K562 (cell line): ENCODE measurements around the gene CKLF. TPM values are rescaled to one million over a fixed set of nuclear protein-coding genes. Genes with fewer than 3 reads are reported as not detected.

Experiments
- AFF1 ChIP-seq, 2 experiments: fragments of 450-650 bp; IDR thresholded peaks; 2 replicates each; pipeline ENCODE4 v1.6.1; 2018; ENCODE audit warnings: mild to moderate bottlenecking in 2 of 2, low read depth in 1 of 2; ENCODE audit not compliant: partially characterized antibody in 2 of 2
- ARID1B ChIP-seq: fragments of 450-650 bp; IDR thresholded peaks from 2 replicates; pipeline ENCODE4 v1.6.1; 2016; ENCODE audit warnings: antibody characterized with exemption, mild to moderate bottlenecking, inconsistent platforms
- ATF3 ChIP-seq, 2 experiments: fragments of 450-650 bp in 1 of 2; sonication (generic) in 1 of 2; formaldehyde crosslinking in 1 of 2; IDR thresholded peaks in 1 of 2; conservative IDR thresholded peaks in 1 of 2; 2 replicates each; pipeline versions ENCODE4 v1.6.1 to v1.8.1; 2016 to 2023; ENCODE audit warnings: mild to moderate bottlenecking in 2 of 2, moderate library complexity in 2 of 2, inconsistent platforms in 1 of 2, missing genetic modification reagents in 1 of 2
- CEBPB ChIP-seq: fragments of 450-650 bp; IDR thresholded peaks from 2 replicates; pipeline ENCODE4 v1.6.1; 2016; ENCODE audit warnings: missing genetic modification characterization, missing compliant biosample characterization
- CEBPZ ChIP-seq: fragments of 150-350 bp; IDR thresholded peaks from 2 replicates; pipeline ENCODE4 v1.6.1; 2014; ENCODE audit warnings: low read depth, mild to moderate bottlenecking, low read length, borderline replicate concordance
- DPF2 ChIP-seq: fragments of 450-650 bp; IDR thresholded peaks from 2 replicates; pipeline ENCODE4 v1.6.1; 2016
- E2F4 ChIP-seq: sonication (generic); formaldehyde crosslinking; IDR thresholded peaks from 2 replicates; pipeline ENCODE4 v1.8.0; 2022; ENCODE audit warnings: mild to moderate bottlenecking, low read depth, missing genetic modification reagents
- EHMT2 ChIP-seq: fragments of 450-650 bp; IDR thresholded peaks from 2 replicates; pipeline ENCODE4 v1.6.1; 2018; ENCODE audit warnings: antibody characterized with exemption
- JUN ChIP-seq, 2 experiments: sonication (generic) in 1 of 2; formaldehyde crosslinking in 1 of 2; IDR thresholded peaks; 2 replicates each; pipeline versions ENCODE4 v1.6.1 to v1.8.0; 2012 to 2022; ENCODE audit warnings: borderline replicate concordance in 2 of 2, mild to moderate bottlenecking in 2 of 2, improper control_type of control experiment in 1 of 2, low read depth in 1 of 2, low read length in 1 of 2, missing genetic modification reagents in 1 of 2
- JUND ChIP-seq, 2 experiments: IDR thresholded peaks; 2 replicates in 1 of 2; 3 replicates in 1 of 2; pipeline ENCODE4 v1.6.1; 2011; ENCODE audit warnings: borderline replicate concordance in 2 of 2, low read depth in 2 of 2, low read length in 2 of 2, improper control_type of control experiment in 1 of 2, missing biosample characterization in 1 of 2, missing genetic modification characterization in 1 of 2, missing genetic modification reagents in 1 of 2
- SMARCA4 ChIP-seq: fragments of 450-650 bp; IDR thresholded peaks from 2 replicates; pipeline ENCODE4 v1.6.1; 2016
- ZNF23 ChIP-seq: fragments of 250-450 bp; sonication (Bioruptor Pico); IDR thresholded peaks from 2 replicates; pipeline ENCODE4 v1.4.0; 2020; ENCODE audit warnings: mild to moderate bottlenecking
- polyA plus RNA-seq, 8 experiments: library from polyadenylated mRNA; depleted of rRNA in 4 of 8; stranded (reverse) in 5 of 8; unstranded in 3 of 8; fragments of >200 nt; fragmentation: Nextera tagmentation in 2 of 8; fragmentation: Illumina TruSeq in 1 of 8; extraction: Ambion mirVana in 2 of 8; extraction: Trizol in 1 of 8; gene quantifications; 2 replicates each; pipeline versions ENCODE4 v1.2.1 to v1.2.3, GENCODE V29; 2011 to 2014; ENCODE audit warnings: inconsistent platforms in 1 of 8, missing spikeins in 1 of 8
- total RNA-seq, 7 experiments: library from RNA; depleted of rRNA in 6 of 7; stranded (reverse); fragments of >200 nt in 6 of 7; fragmentation: Illumina TruSeq in 2 of 7; extraction: Trizol in 2 of 7; gene quantifications; 2 replicates each; pipeline versions ENCODE4 v1.2.1 to v1.2.3, GENCODE V29; 2011 to 2021; ENCODE audit warnings: low replicate concordance in 1 of 7

CKLF gene
- total and polyA plus RNA-seq, 9 of the 15 experiments (the other 6 are each of a cell fraction or from before 2014, with no cell fraction given), result 84.8 to 322 (median 118) TPM

- no peak for TF ChIP-seq AFF1 (IDR thresholded peaks at IDR 0.05; ENCODE audit: low read depth in 1 of 2, partially characterized antibody in 2 of 2)
- peak; percentile 76 for TF ChIP-seq CEBPB (tag)
- peak; percentile 60; the same call in 1 of the 2 replicates for TF ChIP-seq JUN (IDR thresholded peaks at IDR 0.05; ENCODE audit: borderline replicate concordance, low read depth, low read length)
- no peak for TF ChIP-seq JUN (CRISPR knock-in tag; IDR thresholded peaks at IDR 0.05; ENCODE audit: borderline replicate concordance)
- TF ChIP-seq DPF2, result peak; percentile 52; the same call in 1 of the 2 replicates
- no peak for TF ChIP-seq CEBPZ
- no peak for TF ChIP-seq E2F4
- TF ChIP-seq ARID1B, result peak; percentile 56; the same call in 1 of the 2 replicates
- TF ChIP-seq JUND (IDR thresholded peaks at IDR 0.05; ENCODE audit: borderline replicate concordance, low read depth, low read length), result peak; percentile 75
- TF ChIP-seq JUND (tag; IDR thresholded peaks at IDR 0.05; ENCODE audit: borderline replicate concordance, low read depth, low read length), result peak; percentile 64; the same call in 1 of the 3 replicates
- peak; percentile 97 for TF ChIP-seq ATF3 (IDR thresholded peaks at IDR 0.05)
- TF ChIP-seq ATF3 (CRISPR knock-in tag; conservative IDR thresholded peaks at IDR 0.05), result no peak
- no peak for TF ChIP-seq ZNF23 (CRISPR knock-in tag)
- no peak for TF ChIP-seq EHMT2
- TF ChIP-seq SMARCA4, result peak; percentile 61; the same call in 1 of the 2 replicates
Observed at GRCh38 chr16:66569827-66570405, 17.5 kb downstream of the CKLF start (continued).
